ENCODE results near the gene OR3A3.
"Not testable (repeated sequence)": the region's sequence is repeated elsewhere in the genome, so short reads cannot be mapped to it uniquely, and the experiment has no call there.

The OR3A3 gene

GRCh38 chr17:3411070-3411469 lies at the start of gene OR3A3:
TSS of gene OR3A3 (plus strand) at chr17:3411370.
- no peak for DNase-seq (ENCODE audit: low read depth in 2 of 2)

DNA sequence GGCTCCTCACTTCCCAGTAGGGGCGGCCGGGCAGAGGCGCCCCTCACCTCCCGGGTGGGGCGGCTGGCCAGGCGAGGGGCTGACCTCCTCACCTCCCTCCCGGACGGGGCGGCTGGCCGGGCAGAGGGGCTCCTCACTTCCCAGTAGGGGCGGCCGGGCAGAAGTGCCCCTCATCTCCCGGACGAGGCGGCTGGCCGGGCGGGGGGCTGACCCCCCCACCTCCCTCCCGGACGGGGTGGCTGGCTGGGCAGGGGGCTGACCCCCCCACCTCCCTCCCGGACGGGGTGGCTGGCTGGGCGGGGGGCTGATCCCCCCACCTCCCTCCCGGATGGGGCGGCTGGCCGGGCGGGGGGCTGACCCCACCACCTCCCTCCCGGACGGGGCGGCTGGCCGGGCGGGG lies 40.0 kb upstream of the OR3A3 start:
- not testable (repeated sequence) for DNase-seq (ENCODE audit: low read depth in 2 of 2)

GRCh38 chr17:3378321-3378720 lies 32.8 kb upstream of the OR3A3 start:
- no peak for DNase-seq (ENCODE audit: low read depth in 2 of 2)

GRCh38 chr17:3381957-3382356 lies 29.2 kb upstream of the OR3A3 start:
- no peak for DNase-seq (ENCODE audit: low read depth in 2 of 2)

GRCh38 chr17:3385869-3386816 lies 25.0 kb upstream of the OR3A3 start, which contains the start of gene OR3A2:
TSS of gene OR3A2 (minus strand) at chr17:3386308.
- no peak for DNase-seq (ENCODE audit: low read depth in 2 of 2)

GRCh38 chr17:3389791-3390190 lies 21.4 kb upstream of the OR3A3 start:
- DNase-seq (ENCODE audit: low read depth in 2 of 2): no peak

- not testable (repeated sequence) for DNase-seq (ENCODE audit: low read depth in 2 of 2)
Observed at GRCh38 chr17:3397801-3398200, 13.4 kb upstream of the OR3A3 start.

DNA sequence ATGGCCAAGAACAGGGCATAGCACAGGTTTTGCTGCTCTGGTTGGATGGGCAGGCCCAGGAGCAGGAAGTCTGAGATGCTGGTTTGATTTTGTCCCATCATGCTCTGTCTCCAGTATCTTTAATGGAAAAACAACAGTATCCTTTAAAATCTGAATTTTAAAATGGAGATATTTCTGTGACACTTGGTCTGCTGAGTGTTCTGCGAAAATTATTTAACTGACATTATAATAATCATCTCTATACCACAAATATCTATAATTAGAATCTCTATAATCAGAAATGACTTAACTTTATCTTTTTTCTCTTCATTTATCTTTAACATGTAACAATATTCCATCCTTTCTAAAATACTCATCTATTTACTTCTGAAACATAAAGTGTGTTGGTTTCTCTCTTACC lies 12.9 kb upstream of the OR3A3 start, which contains the start of gene OR1E1:
OR1E1 (minus strand) TSS at position 101 of the 400 bp plus-strand sequence; CDS start at position 101, 0 bp downstream.
- DNase-seq (ENCODE audit: low read depth in 2 of 2): no peak

- no peak for DNase-seq (ENCODE audit: low read depth in 2 of 2)
Observed at GRCh38 chr17:3400055-3400454, 11.1 kb upstream of the OR3A3 start.

GRCh38 chr17:3401786-3402185 lies 9.4 kb upstream of the OR3A3 start:
- DNase-seq (ENCODE audit: low read depth in 2 of 2): no peak

- DNase-seq (ENCODE audit: low read depth in 2 of 2): not testable (repeated sequence)
Observed at GRCh38 chr17:3403856-3404255, 7.3 kb upstream of the OR3A3 start.

DNA sequence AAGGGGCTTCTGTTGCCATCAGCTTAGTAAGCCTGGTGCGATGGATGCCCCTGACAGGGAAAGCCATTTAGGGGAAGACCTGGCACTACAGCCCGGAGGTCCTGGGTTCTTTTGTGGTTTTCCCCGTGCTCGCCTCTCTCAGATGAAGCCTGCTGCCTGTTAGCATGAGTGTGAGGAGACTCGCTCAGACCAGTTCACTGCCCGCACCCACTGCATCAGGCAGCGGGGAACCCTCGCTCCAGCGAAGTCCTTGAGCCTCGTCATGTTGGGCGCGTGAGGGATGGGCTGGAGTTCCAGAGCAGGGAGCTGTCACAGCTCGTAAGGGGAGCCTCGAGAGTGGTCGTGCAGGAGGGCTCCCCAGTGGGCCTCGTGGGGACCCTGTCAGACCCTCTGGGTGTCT lies 1.0 kb downstream of the OR3A3 start:
- not testable (repeated sequence) for DNase-seq (ENCODE audit: low read depth in 2 of 2)

DNA sequence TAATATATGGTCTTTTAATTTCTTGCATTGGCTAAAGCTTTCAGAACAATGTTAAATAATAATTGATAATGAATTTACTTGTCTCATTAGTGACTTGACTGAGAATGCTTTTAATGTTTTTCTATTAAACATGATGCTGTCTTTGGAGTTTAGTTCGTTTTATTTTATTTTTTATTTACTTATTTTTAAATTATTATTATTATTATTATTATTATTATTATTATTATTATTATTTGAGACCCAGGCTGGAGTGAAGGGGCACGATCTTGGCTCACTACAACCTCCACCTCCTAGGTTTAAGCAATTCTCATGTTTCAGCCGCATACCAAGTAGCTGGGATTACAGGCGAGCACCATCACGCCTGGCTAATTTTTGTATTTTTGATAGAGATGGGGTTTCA lies 4.4 kb downstream of the OR3A3 start:
- no peak for DNase-seq (ENCODE audit: low read depth in 2 of 2)

GRCh38 chr17:3418222-3418621 lies 7.1 kb downstream of the OR3A3 start:
- no peak for DNase-seq (ENCODE audit: low read depth in 2 of 2)

DNA sequence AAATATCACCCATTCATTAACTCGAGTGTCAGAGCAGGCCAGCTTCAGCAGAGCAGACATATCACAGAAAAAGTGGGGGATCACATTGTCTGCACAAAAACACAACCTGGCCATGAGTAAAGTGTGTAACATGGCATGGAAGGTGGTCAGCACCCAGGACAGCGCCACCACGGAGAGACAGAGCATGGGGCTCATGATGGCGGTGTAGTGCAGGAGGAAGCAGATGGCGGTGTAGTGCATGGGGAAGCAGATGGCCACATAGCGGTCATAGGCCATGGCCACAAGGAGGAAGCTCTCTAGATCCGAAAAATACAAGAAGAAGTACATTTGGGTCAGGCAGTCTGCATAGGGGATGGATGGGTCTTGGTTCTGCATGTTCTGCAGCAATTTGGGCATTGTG lies 22.0 kb downstream of the OR3A3 start:
- DNase-seq (ENCODE audit: low read depth in 2 of 2): not testable (repeated sequence)

DNA sequence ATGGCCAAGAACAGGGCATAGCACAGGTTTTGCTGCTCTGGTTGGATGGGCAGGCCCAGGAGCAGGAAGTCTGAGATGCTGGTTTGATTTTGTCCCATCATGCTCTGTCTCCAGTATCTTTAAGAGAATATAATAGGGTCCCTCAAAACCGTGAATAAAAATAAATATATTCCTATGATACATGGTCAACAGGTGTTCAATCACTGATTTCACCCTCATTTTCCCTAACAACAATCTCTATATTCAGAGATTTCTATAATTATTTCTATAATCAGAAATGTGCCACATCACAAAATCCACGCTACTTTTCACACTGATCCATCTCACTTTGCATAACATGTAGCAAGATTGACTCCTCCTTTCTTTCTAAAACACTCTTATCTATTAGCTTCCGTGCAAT lies 22.6 kb downstream of the OR3A3 start, which contains the start of gene OR1E2:
OR1E2 (minus strand) TSS at position 101 of the 400 bp plus-strand sequence; CDS start at position 101, 0 bp downstream.
- DNase-seq (ENCODE audit: low read depth in 2 of 2): no peak

DNA sequence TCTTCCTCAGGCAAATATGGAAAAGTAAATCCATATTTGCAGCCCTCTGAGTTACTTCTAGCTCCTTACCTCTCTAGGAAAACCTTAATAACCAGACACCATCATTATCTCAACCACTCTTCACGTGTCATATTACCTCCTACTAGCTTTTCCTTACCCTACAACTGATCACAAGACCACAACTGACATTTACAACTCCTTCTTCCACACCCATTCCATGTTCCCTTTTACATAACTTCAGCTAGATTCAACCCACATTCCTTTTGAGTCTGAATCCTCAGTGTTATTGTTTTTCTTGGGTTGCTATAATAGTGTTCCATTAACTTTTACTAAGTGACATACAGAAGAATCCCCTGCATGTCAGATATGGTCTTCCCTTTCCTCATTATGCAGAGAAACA lies 27.2 kb downstream of the OR3A3 start:
- no peak for DNase-seq (ENCODE audit: low read depth in 2 of 2)

DNA sequence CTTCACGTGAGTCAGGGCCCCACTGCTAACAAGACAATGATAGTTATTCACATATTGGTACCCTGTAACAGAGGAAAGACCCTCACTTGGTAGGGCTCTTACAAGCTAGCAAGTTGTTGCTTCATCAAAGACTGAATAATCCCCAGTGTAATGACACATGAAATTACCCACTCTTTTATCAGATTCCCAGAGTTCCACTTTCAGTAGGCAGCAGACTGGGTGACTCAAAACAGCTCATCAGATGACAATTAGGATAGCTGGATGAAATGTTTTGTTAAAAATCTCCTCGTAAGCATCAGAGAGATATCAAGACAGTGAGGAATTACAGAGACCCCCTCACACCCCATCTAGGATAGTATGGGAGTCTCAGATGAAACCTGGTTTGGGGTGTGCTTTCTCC lies 29.3 kb downstream of the OR3A3 start:
- DNase-seq (ENCODE audit: low read depth in 2 of 2): no peak

GRCh38 chr17:3447625-3448024 lies 36.5 kb downstream of the OR3A3 start:
- DNase-seq (ENCODE audit: low read depth in 2 of 2): no peak

DNA sequence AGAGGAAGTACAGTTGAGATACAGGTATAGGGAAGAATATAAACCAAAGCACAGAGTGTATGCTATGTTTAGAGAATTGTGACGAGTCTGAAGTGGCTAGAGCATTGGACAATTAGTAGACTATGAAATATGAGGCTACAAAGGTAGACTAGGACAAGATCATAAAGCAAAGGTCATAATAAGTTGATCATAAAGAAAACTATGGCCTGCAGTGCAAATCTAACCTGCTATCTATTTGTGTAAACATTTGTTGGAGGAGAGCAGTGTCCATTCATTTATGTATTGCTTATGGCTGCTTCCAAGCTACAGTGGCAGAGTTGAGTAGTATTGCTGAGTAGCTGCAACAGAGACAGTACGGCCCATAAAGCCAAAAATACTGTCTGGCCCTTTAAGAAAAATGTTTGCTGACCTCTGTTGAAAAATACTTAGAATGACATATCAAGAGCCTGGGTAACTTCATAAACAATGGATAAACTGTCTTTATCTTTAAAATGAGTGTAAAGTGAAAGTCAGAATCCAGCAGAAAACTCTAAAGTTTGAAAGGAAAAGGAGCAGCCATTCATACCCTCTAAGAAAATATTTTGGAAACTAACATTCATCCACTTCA lies 37.0 kb downstream of the OR3A3 start:
- DNase-seq (ENCODE audit: low read depth in 2 of 2): no peak

DNA sequence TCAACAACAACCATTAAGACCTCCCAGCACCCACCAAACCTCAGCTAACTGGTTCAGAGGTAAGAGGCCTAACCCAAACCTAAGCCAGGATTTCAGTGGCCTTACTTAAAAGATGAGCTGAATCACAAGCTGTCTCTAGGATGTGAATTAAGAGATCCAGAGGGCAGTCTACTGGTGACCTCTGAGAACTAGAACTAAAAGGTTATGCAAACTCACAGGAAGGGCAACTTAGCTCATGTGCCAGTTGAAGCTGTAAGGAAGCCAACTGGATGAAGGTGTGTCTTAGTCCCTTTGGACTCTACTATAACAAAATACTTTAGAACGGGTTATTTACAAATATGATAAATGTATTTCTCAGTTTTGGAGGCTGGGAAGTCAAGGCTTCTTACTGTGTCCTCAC lies 55.2 kb downstream of the OR3A3 start:
- not testable (repeated sequence) for DNase-seq (ENCODE audit: low read depth in 2 of 2)

DNA sequence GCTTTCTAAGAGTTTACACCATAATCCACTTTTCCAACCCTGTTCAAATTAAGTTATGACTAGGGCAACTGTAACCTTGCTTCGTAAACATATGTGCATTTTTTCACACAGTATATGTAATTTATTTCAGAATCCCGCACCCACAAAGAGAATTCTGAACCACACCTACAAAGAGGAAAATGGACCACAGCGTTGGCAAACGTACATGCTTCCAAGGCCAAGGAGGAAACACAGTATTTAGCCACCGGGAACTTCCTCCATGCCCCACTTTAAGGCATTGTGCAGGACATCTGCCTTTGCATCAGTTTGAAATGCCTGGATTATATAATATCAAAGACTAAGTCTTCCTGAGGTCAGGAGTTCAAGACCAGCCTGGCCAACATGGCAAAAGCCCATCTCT lies 58.4 kb downstream of the OR3A3 start:
- no peak for DNase-seq (ENCODE audit: low read depth in 2 of 2)

GRCh38 chr17:3471599-3471998 lies 60.4 kb downstream of the OR3A3 start, which contains the start of gene SPATA22:
TSS of gene SPATA22 (minus strand) at chr17:3471819. CDS start at chr17:3469325, 2,494 bp downstream.
- no peak for DNase-seq (ENCODE audit: low read depth in 2 of 2)

Data from stimulated activated CD8-positive, alpha-beta memory T cell treated with anti-CD3 and anti-CD28 coated beads, Interleukin-15, amount 100 ng/mL, for 4 hours (primary cell).